Endothelial cell (in vitro differentiated cells): ENCODE measurements around the gene NLRP12. TPM values are rescaled to one million over a fixed set of nuclear protein-coding genes. Genes with fewer than 3 reads are reported as not detected.
A peak's percentile ranks its signal among the peaks of the same experiment; 100 is the strongest.
"Not testable (repeated sequence)": the region's sequence is repeated elsewhere in the genome, so short reads cannot be mapped to it uniquely, and the experiment has no call there.

ENCODE experiments used
- DNase-seq: peaks from one replicate; pipeline ENCODE4 v3.0.0; 2021; ENCODE audit warnings: low spot score
- H3K27ac Mint-ChIP-seq: one replicate; pipeline ENCODE4 v1.8.0; 2021; ENCODE audit warnings: mixed read lengths, inconsistent platforms; ENCODE audit not compliant: unreplicated experiment
- H3K27me3 Mint-ChIP-seq: one replicate; pipeline ENCODE4 v1.8.0; 2021; ENCODE audit warnings: mild to moderate bottlenecking, moderate library complexity, mixed read lengths, inconsistent platforms; ENCODE audit not compliant: unreplicated experiment
- H3K36me3 Mint-ChIP-seq: one replicate; pipeline ENCODE4 v1.8.0; 2021; ENCODE audit warnings: mild to moderate bottlenecking, low read depth, mixed read lengths, inconsistent platforms; ENCODE audit not compliant: unreplicated experiment
- H3K4me1 Mint-ChIP-seq: one replicate; pipeline ENCODE4 v1.8.0; 2021; ENCODE audit warnings: mild to moderate bottlenecking, mixed read lengths, inconsistent platforms; ENCODE audit not compliant: unreplicated experiment
- H3K4me3 Mint-ChIP-seq: one replicate; pipeline ENCODE4 v1.8.0; 2021; ENCODE audit warnings: mild to moderate bottlenecking, mixed read lengths, inconsistent platforms; ENCODE audit not compliant: unreplicated experiment
- H3K9me3 Mint-ChIP-seq: one replicate; pipeline ENCODE4 v1.8.0; 2021; ENCODE audit warnings: mixed read lengths, inconsistent platforms; ENCODE audit not compliant: unreplicated experiment
- CTCF ChIP-seq: fragments of 200-600 bp; sonication (generic); IDR thresholded peaks from one replicate; pipeline ENCODE4 v1.5.0; 2021; ENCODE audit warnings: antibody characterized with exemption; ENCODE audit not compliant: unreplicated experiment
- total RNA-seq: library from RNA; stranded (reverse); fragmentation: NEBNext Ultra II Directional; extraction: Animal tissue kit (Norgen Biotek cat#: 25700); gene quantifications from one replicate; pipeline ENCODE4 v1.2.1, GENCODE V29; 2021; ENCODE audit not compliant: unreplicated experiment

NLRP12 gene
- total RNA-seq, 1 donor from 2014 or later, result 2.1 TPM

GRCh38 chr19:53780506-53780905, 43.6 kb downstream of the NLRP12 start:
- Mint-ChIP-seq H3K4me3 (no peak overlapping the region), H3K27me3 (peaks cover 2% of the 10 kb centered on the region), H3K36me3 (no peaks in the 10 kb centered on the region), H3K4me1 (peaks cover 5% of the 10 kb centered on the region), H3K9me3 (no peaks in the 10 kb centered on the region), H3K27ac (no peak overlapping the region)
- DNase-seq, result no peak
- no peak for TF ChIP-seq CTCF

GRCh38 chr19:53775524-53775923, 48.6 kb downstream of the NLRP12 start:
- no peak for TF ChIP-seq CTCF
- no peak overlapping the region for H3K27ac Mint-ChIP-seq
- no peak overlapping the region for H3K4me3 Mint-ChIP-seq
- no peaks in the 10 kb centered on the region for H3K36me3 Mint-ChIP-seq
- peaks cover 2% of the 10 kb centered on the region for H3K27me3 Mint-ChIP-seq
- H3K9me3 Mint-ChIP-seq, result no peaks in the 10 kb centered on the region
- no peak for DNase-seq
- H3K4me1 Mint-ChIP-seq, result peaks cover 8% of the 10 kb centered on the region

GRCh38 chr19:53774491-53774890, 49.6 kb downstream of the NLRP12 start:
- not testable (repeated sequence) for H3K4me1 Mint-ChIP-seq, H3K27ac Mint-ChIP-seq, H3K4me3 Mint-ChIP-seq, DNase-seq, H3K36me3 Mint-ChIP-seq, H3K27me3 Mint-ChIP-seq, H3K9me3 Mint-ChIP-seq

GRCh38 chr19:53773999-53774398, 50.1 kb downstream of the NLRP12 start:
- Mint-ChIP-seq H3K36me3 (no peaks in the 10 kb centered on the region), H3K27ac (no peak overlapping the region), H3K27me3 (peaks cover 3% of the 10 kb centered on the region), H3K9me3 (no peaks in the 10 kb centered on the region), H3K4me1 (peaks cover 11% of the 10 kb centered on the region), H3K4me3 (no peak overlapping the region)
- DNase-seq, result no peak
- no peak for TF ChIP-seq CTCF

GRCh38 chr19:53772943-53773342, 51.2 kb downstream of the NLRP12 start:
- DNase-seq, result peak; percentile 67
- peaks cover 3% of the 10 kb centered on the region for H3K27me3 Mint-ChIP-seq
- TF ChIP-seq CTCF, result peak; percentile 82
- no peak overlapping the region for H3K27ac Mint-ChIP-seq
- no peaks in the 10 kb centered on the region for H3K9me3 Mint-ChIP-seq
- no peak overlapping the region for H3K4me3 Mint-ChIP-seq
- H3K4me1 Mint-ChIP-seq, result peaks cover 16% of the 10 kb centered on the region
- no peaks in the 10 kb centered on the region for H3K36me3 Mint-ChIP-seq

GRCh38 chr19:53771144-53771543, 53.0 kb downstream of the NLRP12 start:
- no peak for TF ChIP-seq CTCF
- no peaks in the 10 kb centered on the region for H3K9me3 Mint-ChIP-seq
- H3K4me1 Mint-ChIP-seq, result peaks cover 16% of the 10 kb centered on the region
- H3K27ac Mint-ChIP-seq, result peak overlapping the region; percentile 32
- H3K36me3 Mint-ChIP-seq, result peaks cover 3% of the 10 kb centered on the region
- no peak for DNase-seq
- H3K4me3 Mint-ChIP-seq, result no peak overlapping the region
- H3K27me3 Mint-ChIP-seq, result peaks cover 1% of the 10 kb centered on the region

GRCh38 chr19:53769696-53770309, 54.3 kb downstream of the NLRP12 start:
- Mint-ChIP-seq H3K27ac (peak overlapping the region; percentile 93), H3K4me1 (peaks cover 16% of the 10 kb centered on the region)
- H3K9me3 Mint-ChIP-seq, H3K36me3 Mint-ChIP-seq, H3K4me3 Mint-ChIP-seq, DNase-seq, H3K27me3 Mint-ChIP-seq: not testable (repeated sequence)
